GM12892 (cell line): ENCODE results near the gene AFAP1L1.

Experiments
- POLR2A ChIP-seq: IDR thresholded peaks from 2 replicates; pipeline ENCODE4 v1.6.1; 2011; ENCODE audit warnings: low read depth, low read length, control low read depth
- POLR2AphosphoS5 ChIP-seq: IDR thresholded peaks from 2 replicates; pipeline ENCODE4 v1.6.1; 2011; ENCODE audit warnings: low read depth, low read length, control low read depth
- TAF1 ChIP-seq: IDR thresholded peaks from 2 replicates; pipeline ENCODE4 v1.6.1; 2011; ENCODE audit warnings: low read depth, mild to moderate bottlenecking, control low read depth, low read length, borderline replicate concordance

- TF ChIP-seq TAF1 (no peak), POLR2AphosphoS5 (no peak), POLR2A (no peak)
Observed at GRCh38 chr5:149235841-149236240, 35.8 kb upstream of the AFAP1L1 start.
